ENCODE measurements around the gene VPS13D. TPM values are rescaled to one million over a fixed set of nuclear protein-coding genes. Genes with fewer than 3 reads are reported as not detected.

Gene VPS13D
- total RNA-seq, 1 donor from 2014 or later, result 81.7 TPM

DNA sequence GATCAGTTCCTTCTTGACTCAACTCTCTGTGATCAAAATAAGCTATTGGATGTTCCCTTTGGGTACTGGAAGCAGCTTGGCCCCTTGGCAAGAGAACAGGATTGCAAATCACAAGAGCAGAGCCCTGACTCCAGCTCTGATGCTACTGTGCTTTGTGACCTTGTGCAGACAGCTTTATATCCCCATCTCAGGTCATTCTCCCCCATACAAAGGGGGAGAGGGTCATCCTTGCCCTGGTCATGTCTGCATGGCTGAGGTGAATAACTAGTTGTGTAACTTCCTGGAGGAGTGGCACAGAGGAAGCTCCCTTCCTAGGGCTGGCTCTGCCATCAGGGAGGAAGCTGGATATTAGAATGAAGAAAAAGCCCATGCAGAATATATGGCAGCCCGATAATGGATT, 245.3 kb downstream of the VPS13D start:
- Histone ChIP-seq H3K4me1 (peaks cover 89% of the 10 kb centered on the region), H3K9me3 (no peaks in the 10 kb centered on the region), H3K4me3 (no peak overlapping the region), H3K27ac (peak overlapping the region; percentile 51), H3K36me3 (no peaks in the 10 kb centered on the region), H3K27me3 (ENCODE audit: low read depth) (no peaks in the 10 kb centered on the region)
- DNase-seq (no peak), ATAC-seq (no peak)
- TF ChIP-seq, protein P1, sequence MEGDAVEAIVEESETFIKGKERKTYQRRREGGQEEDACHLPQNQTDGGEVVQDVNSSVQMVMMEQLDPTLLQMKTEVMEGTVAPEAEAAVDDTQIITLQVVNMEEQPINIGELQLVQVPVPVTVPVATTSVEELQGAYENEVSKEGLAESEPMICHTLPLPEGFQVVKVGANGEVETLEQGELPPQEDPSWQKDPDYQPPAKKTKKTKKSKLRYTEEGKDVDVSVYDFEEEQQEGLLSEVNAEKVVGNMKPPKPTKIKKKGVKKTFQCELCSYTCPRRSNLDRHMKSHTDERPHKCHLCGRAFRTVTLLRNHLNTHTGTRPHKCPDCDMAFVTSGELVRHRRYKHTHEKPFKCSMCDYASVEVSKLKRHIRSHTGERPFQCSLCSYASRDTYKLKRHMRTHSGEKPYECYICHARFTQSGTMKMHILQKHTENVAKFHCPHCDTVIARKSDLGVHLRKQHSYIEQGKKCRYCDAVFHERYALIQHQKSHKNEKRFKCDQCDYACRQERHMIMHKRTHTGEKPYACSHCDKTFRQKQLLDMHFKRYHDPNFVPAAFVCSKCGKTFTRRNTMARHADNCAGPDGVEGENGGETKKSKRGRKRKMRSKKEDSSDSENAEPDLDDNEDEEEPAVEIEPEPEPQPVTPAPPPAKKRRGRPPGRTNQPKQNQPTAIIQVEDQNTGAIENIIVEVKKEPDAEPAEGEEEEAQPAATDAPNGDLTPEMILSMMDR (IDR thresholded peaks at IDR 0.05), result no peak
- intact Hi-C loops (cut with DNase I), result no loop called here

DNA sequence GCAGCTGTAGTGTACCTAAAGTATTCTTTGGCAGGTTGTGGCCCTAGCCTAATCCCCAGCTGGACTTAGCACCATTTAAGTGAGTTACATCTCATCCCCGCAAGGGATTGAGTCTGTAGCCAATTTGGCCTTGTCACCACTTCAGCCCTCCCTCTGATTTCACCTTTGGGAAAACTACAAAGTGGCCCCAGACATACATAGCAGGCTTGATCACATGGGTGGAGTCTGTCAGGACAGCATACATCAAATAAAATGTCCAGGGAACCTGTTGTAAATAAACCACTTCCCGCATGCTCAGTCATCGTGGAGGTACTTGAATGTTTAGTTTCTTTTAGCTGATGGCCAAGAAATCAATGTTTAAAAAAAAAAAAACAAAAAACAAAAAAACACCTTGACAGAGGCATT, 245.7 kb downstream of the VPS13D start:
- Histone ChIP-seq H3K9me3 (no peaks in the 10 kb centered on the region), H3K27me3 (ENCODE audit: low read depth) (no peaks in the 10 kb centered on the region), H3K4me3 (no peak overlapping the region), H3K27ac (peak overlapping the region; percentile 51), H3K36me3 (no peaks in the 10 kb centered on the region), H3K4me1 (peaks cover 89% of the 10 kb centered on the region)
- intact Hi-C loops (cut with DNase I), result no loop called here
- TF ChIP-seq, protein P1 (IDR thresholded peaks at IDR 0.05), result no peak
- DNase-seq (no peak), ATAC-seq (peak; percentile 20 to 35)

DNA sequence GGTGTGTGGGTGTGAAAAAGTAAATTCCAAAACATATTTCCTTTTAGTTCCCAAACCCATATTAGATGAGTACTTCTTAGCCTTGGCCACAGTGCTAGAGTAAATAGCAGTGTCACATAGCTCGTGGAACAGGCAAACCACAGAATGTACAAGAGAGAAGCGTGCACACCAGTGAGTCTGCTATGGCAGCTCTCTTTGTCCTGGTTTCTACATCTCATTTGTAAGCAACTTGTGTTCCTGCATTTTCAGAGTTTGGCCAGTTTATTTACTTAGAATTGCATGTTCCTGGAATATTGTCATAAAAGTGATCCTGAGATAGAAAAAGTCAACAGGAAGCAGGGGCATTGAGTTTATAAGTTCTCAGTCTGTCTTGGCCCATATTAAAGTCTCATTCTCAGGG, 246.1 kb downstream of the VPS13D start:
- Histone ChIP-seq H3K4me3 (no peak overlapping the region), H3K4me1 (peaks cover 92% of the 10 kb centered on the region), H3K36me3 (no peaks in the 10 kb centered on the region), H3K27me3 (ENCODE audit: low read depth) (no peaks in the 10 kb centered on the region), H3K9me3 (no peaks in the 10 kb centered on the region), H3K27ac (peak overlapping the region; percentile 16)
- DNase-seq, result no peak
- TF ChIP-seq, protein P1 (IDR thresholded peaks at IDR 0.05), result no peak
- intact Hi-C loops (cut with DNase I), result no loop called here
- peak; percentile 57 to 63 for ATAC-seq

GRCh38 chr1:12477314-12477713, 247.5 kb downstream of the VPS13D start:
- Histone ChIP-seq H3K27me3 (ENCODE audit: low read depth) (no peaks in the 10 kb centered on the region), H3K27ac (peak overlapping the region; percentile 63), H3K9me3 (no peaks in the 10 kb centered on the region), H3K36me3 (no peaks in the 10 kb centered on the region), H3K4me3 (no peak overlapping the region), H3K4me1 (peaks cover 97% of the 10 kb centered on the region)
- TF ChIP-seq, protein P1 (IDR thresholded peaks at IDR 0.05), result no peak
- intact Hi-C loops (cut with DNase I), result no loop called here
- DNase-seq (no peak), ATAC-seq (no peak)

DNA sequence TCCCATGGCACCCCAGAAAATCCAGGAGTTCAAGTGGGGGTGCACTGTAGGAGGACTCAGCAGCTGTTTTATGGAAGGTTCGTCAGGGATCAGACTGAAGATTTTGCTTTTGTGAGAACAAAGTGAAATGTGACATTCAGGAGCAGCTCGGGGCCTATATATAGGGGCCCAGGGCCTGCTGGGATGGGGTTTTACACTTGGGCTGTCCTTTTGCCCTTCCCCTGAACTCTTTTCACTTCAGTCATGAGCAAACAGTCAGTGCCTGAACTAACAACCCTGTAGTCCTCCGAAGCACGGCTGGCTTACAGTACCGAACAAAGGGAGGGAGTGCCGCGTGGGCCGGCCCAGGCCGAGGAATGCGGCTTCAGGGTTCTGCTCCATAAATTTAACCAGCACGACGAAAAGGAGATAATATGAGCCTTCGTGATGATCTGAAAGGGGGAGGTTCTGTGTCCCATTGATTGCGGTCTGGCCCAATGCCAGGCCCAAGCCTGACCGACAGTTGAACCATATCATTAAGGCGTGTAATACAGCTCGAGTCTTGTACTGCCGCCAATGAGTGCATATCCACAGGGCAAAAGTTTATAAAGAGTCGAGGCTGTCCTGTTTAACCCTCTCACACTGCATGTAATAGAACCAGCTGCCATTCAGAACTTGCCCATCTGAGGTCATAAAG, 248.2 kb downstream of the VPS13D start:
- TF ChIP-seq, protein P1 (IDR thresholded peaks at IDR 0.05), result no peak
- Histone ChIP-seq H3K4me1 (peaks cover 89% of the 10 kb centered on the region), H3K36me3 (no peaks in the 10 kb centered on the region), H3K27me3 (ENCODE audit: low read depth) (no peaks in the 10 kb centered on the region), H3K27ac (peak overlapping the region; percentile 63), H3K4me3 (no peak overlapping the region), H3K9me3 (no peaks in the 10 kb centered on the region)
- peak; percentile 89 for ATAC-seq
- DNase-seq, result peak; percentile 78
- intact Hi-C loops (cut with DNase I), result no loop called here

Data from lower lobe of right lung (tissue), 2 donors.